ENCODE results near the gene TMEM181.
A peak's percentile ranks its signal among the peaks of the same experiment; 100 is the strongest.

The TMEM181 gene

GRCh38 chr6:158633127-158633526 lies 73.2 kb downstream of the TMEM181 start:
- Histone ChIP-seq H3K27ac (ENCODE audit: low read depth, low read length) (no peak overlapping the region), H3K4me3 (ENCODE audit: low read depth in 1 of 5, low read length in 5 of 5) (no peak overlapping the region), H3K36me3 (ENCODE audit: control insufficient read depth in 5 of 5, insufficient read depth in 5 of 5, low read length in 5 of 5) (peaks cover 8 to 55% (median 33%) of the 10 kb centered on the region in 5 donors), H3K4me1 (ENCODE audit: control insufficient read depth in 5 of 5, insufficient read depth in 5 of 5, low read length in 5 of 5) (peaks cover 6 to 21% (median 17%) of the 10 kb centered on the region in 5 donors), H3K9me3 (ENCODE audit: control insufficient read depth in 5 of 5, low read length in 5 of 5) (no peaks in the 10 kb centered on the region), H3K27me3 (ENCODE audit: control insufficient read depth in 5 of 5, insufficient read depth in 4 of 5, low read length in 5 of 5) (no peaks in the 10 kb centered on the region), H3K9ac (ENCODE audit: low read length in 5 of 5) (no peak overlapping the region)

- no peak overlapping the region for H3K27ac ChIP-seq (ENCODE audit: low read depth, low read length)
Observed at GRCh38 chr6:158634695-158635426, 75.0 kb downstream of the TMEM181 start.

GRCh38 chr6:158635427-158636073 lies 75.7 kb downstream of the TMEM181 start:
- Histone ChIP-seq H3K27ac (ENCODE audit: low read depth, low read length) (no peak overlapping the region), H3K9ac (ENCODE audit: low read length in 5 of 5) (no peak overlapping the region), H3K27me3 (ENCODE audit: control insufficient read depth in 5 of 5, insufficient read depth in 4 of 5, low read length in 5 of 5) (no peaks in the 10 kb centered on the region), H3K4me1 (ENCODE audit: control insufficient read depth in 5 of 5, insufficient read depth in 5 of 5, low read length in 5 of 5) (peaks cover 6 to 19% (median 17%) of the 10 kb centered on the region in 5 donors), H3K36me3 (ENCODE audit: control insufficient read depth in 5 of 5, insufficient read depth in 5 of 5, low read length in 5 of 5) (peaks cover 8 to 50% (median 36%) of the 10 kb centered on the region in 5 donors), H3K9me3 (ENCODE audit: control insufficient read depth in 5 of 5, low read length in 5 of 5) (no peaks in the 10 kb centered on the region), H3K4me3 (ENCODE audit: low read depth in 1 of 5, low read length in 5 of 5) (no peak overlapping the region)

More at GRCh38 chr6:158634695-158635426, 75.0 kb downstream of the TMEM181 start:
- peaks cover 6 to 21% (median 17%) of the 10 kb centered on the region in 5 donors for H3K4me1 ChIP-seq (ENCODE audit: control insufficient read depth in 5 of 5, insufficient read depth in 5 of 5, low read length in 5 of 5)
- H3K9me3 ChIP-seq (ENCODE audit: control insufficient read depth in 5 of 5, low read length in 5 of 5), result no peaks in the 10 kb centered on the region
- H3K4me3 ChIP-seq (ENCODE audit: low read depth in 1 of 5, low read length in 5 of 5), result no peak overlapping the region
- H3K9ac ChIP-seq (ENCODE audit: low read length in 5 of 5), result no peak overlapping the region
- H3K27me3 ChIP-seq (ENCODE audit: control insufficient read depth in 5 of 5, insufficient read depth in 4 of 5, low read length in 5 of 5), result no peaks in the 10 kb centered on the region
- peaks cover 8 to 46% (median 34%) of the 10 kb centered on the region in 5 donors for H3K36me3 ChIP-seq (ENCODE audit: control insufficient read depth in 5 of 5, insufficient read depth in 5 of 5, low read length in 5 of 5)

DNA sequence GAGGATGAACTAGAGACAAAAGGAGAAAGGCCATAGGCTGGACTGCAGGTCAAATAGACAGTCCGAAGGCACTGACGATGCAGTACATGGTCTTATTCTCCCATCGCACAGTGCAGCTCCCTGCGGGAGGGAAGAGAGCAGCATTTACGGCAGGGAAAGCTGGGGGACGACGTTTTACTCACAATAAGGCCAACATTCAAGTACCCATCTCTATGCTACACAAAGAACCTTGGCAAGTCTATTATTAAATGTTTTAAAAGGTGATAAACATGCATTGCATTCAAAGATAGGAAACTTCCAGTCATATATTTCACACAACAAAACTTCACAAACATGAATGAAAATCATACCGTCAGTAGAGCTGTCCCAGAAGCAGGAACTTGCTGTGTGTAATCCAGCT lies 76.9 kb downstream of the TMEM181 start:
- no peak overlapping the region for H3K9ac ChIP-seq (ENCODE audit: low read length in 5 of 5)
- no peaks in the 10 kb centered on the region for H3K27me3 ChIP-seq (ENCODE audit: control insufficient read depth in 5 of 5, insufficient read depth in 4 of 5, low read length in 5 of 5)
- H3K27ac ChIP-seq (ENCODE audit: low read depth, low read length), result no peak overlapping the region
- no peaks in the 10 kb centered on the region for H3K9me3 ChIP-seq (ENCODE audit: control insufficient read depth in 5 of 5, low read length in 5 of 5)
- H3K36me3 ChIP-seq (ENCODE audit: control insufficient read depth in 5 of 5, insufficient read depth in 5 of 5, low read length in 5 of 5), result peaks cover 8 to 45% (median 37%) of the 10 kb centered on the region in 5 donors
- peaks cover 0 to 8% (median 6%) of the 10 kb centered on the region in 5 donors for H3K4me1 ChIP-seq (ENCODE audit: control insufficient read depth in 5 of 5, insufficient read depth in 5 of 5, low read length in 5 of 5)
- no peak overlapping the region for H3K4me3 ChIP-seq (ENCODE audit: low read depth in 1 of 5, low read length in 5 of 5)

GRCh38 chr6:158638324-158638854 lies 78.5 kb downstream of the TMEM181 start:
- no peak overlapping the region for H3K4me3 ChIP-seq (ENCODE audit: low read depth in 1 of 5, low read length in 5 of 5)
- peaks cover 6 to 39% (median 31%) of the 10 kb centered on the region in 5 donors for H3K36me3 ChIP-seq (ENCODE audit: control insufficient read depth in 5 of 5, insufficient read depth in 5 of 5, low read length in 5 of 5)
- no peaks in the 10 kb centered on the region for H3K9me3 ChIP-seq (ENCODE audit: control insufficient read depth in 5 of 5, low read length in 5 of 5)
- no peaks in the 10 kb centered on the region for H3K27me3 ChIP-seq (ENCODE audit: control insufficient read depth in 5 of 5, insufficient read depth in 4 of 5, low read length in 5 of 5)
- peaks cover 4 to 17% (median 16%) of the 10 kb centered on the region in 5 donors for H3K4me1 ChIP-seq (ENCODE audit: control insufficient read depth in 5 of 5, insufficient read depth in 5 of 5, low read length in 5 of 5)
- H3K27ac ChIP-seq (ENCODE audit: low read depth, low read length), result no peak overlapping the region
- H3K9ac ChIP-seq (ENCODE audit: low read length in 5 of 5), result no peak overlapping the region

- Histone ChIP-seq H3K27me3 (ENCODE audit: control insufficient read depth in 5 of 5, insufficient read depth in 4 of 5, low read length in 5 of 5) (no peaks in the 10 kb centered on the region), H3K9ac (ENCODE audit: low read length in 5 of 5) (no peak overlapping the region), H3K27ac (ENCODE audit: low read depth, low read length) (no peak overlapping the region), H3K36me3 (ENCODE audit: control insufficient read depth in 5 of 5, insufficient read depth in 5 of 5, low read length in 5 of 5) (peaks cover 5 to 39% (median 31%) of the 10 kb centered on the region in 5 donors), H3K9me3 (ENCODE audit: control insufficient read depth in 5 of 5, low read length in 5 of 5) (no peaks in the 10 kb centered on the region), H3K4me1 (ENCODE audit: control insufficient read depth in 5 of 5, insufficient read depth in 5 of 5, low read length in 5 of 5) (peaks cover 4 to 23% (median 21%) of the 10 kb centered on the region in 5 donors), H3K4me3 (ENCODE audit: low read depth in 1 of 5, low read length in 5 of 5) (no peak overlapping the region)
Observed at GRCh38 chr6:158639056-158639455, 79.2 kb downstream of the TMEM181 start.

- H3K4me1 ChIP-seq (ENCODE audit: control insufficient read depth in 5 of 5, insufficient read depth in 5 of 5, low read length in 5 of 5), result peaks cover 4 to 30% (median 27%) of the 10 kb centered on the region in 5 donors
- no peaks in the 10 kb centered on the region for H3K27me3 ChIP-seq (ENCODE audit: control insufficient read depth in 5 of 5, insufficient read depth in 4 of 5, low read length in 5 of 5)
- H3K9ac ChIP-seq (ENCODE audit: low read length in 5 of 5), result no peak overlapping the region
- peaks cover 5 to 30% (median 26%) of the 10 kb centered on the region in 5 donors for H3K36me3 ChIP-seq (ENCODE audit: control insufficient read depth in 5 of 5, insufficient read depth in 5 of 5, low read length in 5 of 5)
- H3K4me3 ChIP-seq (ENCODE audit: low read depth in 1 of 5, low read length in 5 of 5), result no peak overlapping the region
- no peaks in the 10 kb centered on the region for H3K9me3 ChIP-seq (ENCODE audit: control insufficient read depth in 5 of 5, low read length in 5 of 5)
- no peak overlapping the region for H3K27ac ChIP-seq (ENCODE audit: low read depth, low read length)
Observed at GRCh38 chr6:158640519-158640918, 80.6 kb downstream of the TMEM181 start.

GRCh38 chr6:158642097-158642601 lies 82.3 kb downstream of the TMEM181 start:
- peaks cover 4 to 30% (median 27%) of the 10 kb centered on the region in 5 donors for H3K4me1 ChIP-seq (ENCODE audit: control insufficient read depth in 5 of 5, insufficient read depth in 5 of 5, low read length in 5 of 5)
- peak overlapping the region in 1 of 5 donors; percentile 61 for H3K4me3 ChIP-seq (ENCODE audit: low read depth in 1 of 5, low read length in 5 of 5)
- H3K9ac ChIP-seq (ENCODE audit: low read length in 5 of 5), result no peak overlapping the region
- peaks cover 2 to 17% (median 12%) of the 10 kb centered on the region in 5 donors for H3K36me3 ChIP-seq (ENCODE audit: control insufficient read depth in 5 of 5, insufficient read depth in 5 of 5, low read length in 5 of 5)
- peak overlapping the region; percentile 64 for H3K27ac ChIP-seq (ENCODE audit: low read depth, low read length)
- H3K27me3 ChIP-seq (ENCODE audit: control insufficient read depth in 5 of 5, insufficient read depth in 4 of 5, low read length in 5 of 5), result no peaks in the 10 kb centered on the region
- no peaks in the 10 kb centered on the region for H3K9me3 ChIP-seq (ENCODE audit: control insufficient read depth in 5 of 5, low read length in 5 of 5)

DNA sequence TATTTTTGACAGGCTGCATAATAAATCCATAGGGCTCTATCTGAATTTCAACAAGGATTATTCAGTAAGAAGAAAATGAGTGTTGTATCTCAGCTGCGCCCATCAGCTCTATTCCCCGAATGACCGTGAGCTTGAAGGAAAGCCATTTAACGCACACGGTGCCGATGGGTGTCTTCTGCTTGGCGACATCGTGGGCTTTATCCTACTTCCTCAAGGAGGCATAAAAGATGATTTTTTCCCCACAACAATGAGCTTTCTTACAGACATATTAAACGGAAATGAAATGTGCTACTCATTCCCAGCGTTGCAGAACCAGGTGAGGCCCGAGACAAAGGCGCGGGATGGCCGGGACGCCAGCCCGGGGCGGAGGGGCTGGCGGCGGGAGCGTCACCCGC lies 83.9 kb downstream of the TMEM181 start:
- no peaks in the 10 kb centered on the region for H3K9me3 ChIP-seq (ENCODE audit: control insufficient read depth in 5 of 5, low read length in 5 of 5)
- H3K27ac ChIP-seq (ENCODE audit: low read depth, low read length), result peak overlapping the region; percentile 82
- H3K4me1 ChIP-seq (ENCODE audit: control insufficient read depth in 5 of 5, insufficient read depth in 5 of 5, low read length in 5 of 5), result peaks cover 4 to 30% (median 27%) of the 10 kb centered on the region in 5 donors
- peak overlapping the region; percentile 68 to 96 (median 90) for H3K9ac ChIP-seq (ENCODE audit: low read length in 5 of 5)
- no peaks in the 10 kb centered on the region for H3K27me3 ChIP-seq (ENCODE audit: control insufficient read depth in 5 of 5, insufficient read depth in 4 of 5, low read length in 5 of 5)
- peaks cover 0 to 12% (median 9%) of the 10 kb centered on the region in 5 donors for H3K36me3 ChIP-seq (ENCODE audit: control insufficient read depth in 5 of 5, insufficient read depth in 5 of 5, low read length in 5 of 5)
- H3K4me3 ChIP-seq (ENCODE audit: low read depth in 1 of 5, low read length in 5 of 5), result peak overlapping the region; percentile 84 to 89 (median 88)
